HK-2 (cell line): Measurements from ENCODE around the gene MSX2.

Experiments
- DNase-seq: peaks from one replicate; pipeline ENCODE4 v3.0.0-alpha.2; 2018; ENCODE audit not compliant: unreplicated experiment

The MSX2 gene

GRCh38 chr5:174773371-174773770 lies 49.0 kb downstream of the MSX2 start:
- no peak for DNase-seq

- no peak for DNase-seq
Observed at GRCh38 chr5:174775081-174775480, 50.7 kb downstream of the MSX2 start.

- DNase-seq: no peak
Observed at GRCh38 chr5:174777111-174777510, 52.7 kb downstream of the MSX2 start.

GRCh38 chr5:174777583-174777982 lies 53.2 kb downstream of the MSX2 start:
- DNase-seq: no peak
